Neural cell (in vitro differentiated cells): ENCODE results near the gene USP3. TPM values are rescaled to one million over a fixed set of nuclear protein-coding genes. Genes with fewer than 3 reads are reported as not detected.

ENCODE experiments used
- H2AFZ ChIP-seq: fragments of 200-600, 300-800 bp; sonication (generic), shearing (Covaris generic); 2 replicates; pipeline ENCODE4 v1.6.0; 2014; ENCODE audit warnings: low read depth, mild to moderate bottlenecking, antibody characterized with exemption, low read length, moderate library complexity
- H3F3A ChIP-seq: fragments of 200-600 bp; shearing (Covaris generic); 2 replicates; pipeline ENCODE4 v1.6.1; 2016; ENCODE audit warnings: mild to moderate bottlenecking, moderate library complexity, mixed read lengths, antibody characterized with exemption, low read length; ENCODE audit not compliant: insufficient read depth, poor library complexity, severe bottlenecking
- H3K27ac ChIP-seq: fragments of 200-600, 300-800 bp; sonication (generic), shearing (Covaris generic); 2 replicates; pipeline ENCODE4 v1.5.1; 2014; ENCODE audit warnings: mild to moderate bottlenecking, low read length, moderate library complexity
- H3K27me3 ChIP-seq: fragments of 300-800, 200-600 bp; sonication (generic), shearing (Covaris generic); 2 replicates; pipeline ENCODE4 v1.6.0; 2014; ENCODE audit warnings: mild to moderate bottlenecking, low read depth, low read length, moderate library complexity; ENCODE audit not compliant: insufficient read depth
- H3K36me3 ChIP-seq: fragments of 300-800, 200-600 bp; sonication (generic), shearing (Covaris generic); 2 replicates; pipeline ENCODE4 v1.5.1; 2014; ENCODE audit warnings: mild to moderate bottlenecking, antibody characterized with exemption, low read length, moderate library complexity; ENCODE audit not compliant: insufficient read depth
- H3K4me2 ChIP-seq: fragments of 300-800, 200-600 bp; sonication (generic), shearing (Covaris generic); 2 replicates; pipeline ENCODE4 v1.6.0; 2014; ENCODE audit warnings: mild to moderate bottlenecking, low read length
- H3K4me3 ChIP-seq: fragments of 300-800, 200-600 bp; sonication (generic), shearing (Covaris generic); 2 replicates; pipeline ENCODE4 v1.5.1; 2014; ENCODE audit warnings: mild to moderate bottlenecking, low read length, moderate library complexity
- H3K79me2 ChIP-seq: fragments of 200-600 bp; shearing (Covaris generic); replicated peaks from 2 replicates; pipeline ENCODE4 v1.6.0; 2014; ENCODE audit warnings: mild to moderate bottlenecking, low read length, moderate library complexity; ENCODE audit not compliant: insufficient read depth
- H3K9ac ChIP-seq: fragments of 300-800, 200-600 bp; sonication (generic), shearing (Covaris generic); 2 replicates; pipeline ENCODE4 v1.6.1; 2016; ENCODE audit warnings: mild to moderate bottlenecking, low read length, mixed read lengths
- H3K9me2 ChIP-seq: fragments of 200-600 bp; shearing (Covaris generic); 2 replicates; pipeline ENCODE4 v1.6.1; 2016; ENCODE audit warnings: mild to moderate bottlenecking, low read length, mixed read lengths; ENCODE audit not compliant: insufficient read depth
- H3K9me3 ChIP-seq: fragments of 200-600, 300-800 bp; sonication (generic), shearing (Covaris generic); 2 replicates; pipeline ENCODE4 v1.6.1; 2016; ENCODE audit warnings: mild to moderate bottlenecking, mixed run types, low read length, moderate library complexity, mixed read lengths
- H4K20me1 ChIP-seq: fragments of 200-600 bp; shearing (Covaris generic); 2 replicates; pipeline ENCODE4 v1.6.1; 2016; ENCODE audit warnings: mild to moderate bottlenecking, mixed run types; ENCODE audit not compliant: insufficient read depth
- CTCF ChIP-seq: fragments of 450-650 bp; IDR thresholded peaks from 2 replicates; pipeline ENCODE4 v1.5.1; 2014; ENCODE audit warnings: antibody characterized with exemption, mild to moderate bottlenecking, moderate library complexity; ENCODE audit not compliant: poor library complexity, severe bottlenecking
- EP300 ChIP-seq: fragments of 450-650 bp; conservative IDR thresholded peaks from 2 replicates; pipeline ENCODE4 v1.6.1; 2014; ENCODE audit warnings: antibody characterized with exemption, mild to moderate bottlenecking, moderate library complexity; ENCODE audit not compliant: poor library complexity, severe bottlenecking
- EZH2 ChIP-seq: fragments of 200-600, 300-800 bp; shearing (Covaris generic), sonication (generic); IDR thresholded peaks from 2 replicates; pipeline ENCODE4 v1.6.1; 2014; ENCODE audit warnings: antibody characterized with exemption, low read length, borderline replicate concordance, mild to moderate bottlenecking; ENCODE audit not compliant: insufficient read depth, poor library complexity, severe bottlenecking
- MXI1 ChIP-seq: fragments of 450-650 bp; conservative IDR thresholded peaks from 2 replicates; pipeline ENCODE4 v1.6.1; 2014; ENCODE audit warnings: antibody characterized with exemption, mild to moderate bottlenecking; ENCODE audit not compliant: poor library complexity, severe bottlenecking
- POLR2AphosphoS5 ChIP-seq: IDR thresholded peaks from 2 replicates; pipeline ENCODE4 v1.6.1; 2012
- RAD21 ChIP-seq: fragments of 450-650 bp; conservative IDR thresholded peaks from 2 replicates; pipeline ENCODE4 v1.6.1; 2014; ENCODE audit warnings: antibody characterized with exemption, mild to moderate bottlenecking, moderate library complexity
- REST ChIP-seq: IDR thresholded peaks from 2 replicates; pipeline ENCODE4 v1.6.1; 2012; ENCODE audit warnings: borderline replicate concordance
- SMC3 ChIP-seq: fragments of 450-650 bp; conservative IDR thresholded peaks from 2 replicates; pipeline ENCODE4 v1.6.1; 2014; ENCODE audit warnings: antibody characterized with exemption, mild to moderate bottlenecking, moderate library complexity; ENCODE audit not compliant: poor library complexity
- TAF1 ChIP-seq: IDR thresholded peaks from 2 replicates; pipeline ENCODE4 v1.6.1; 2012; ENCODE audit warnings: low read depth
- polyA plus RNA-seq: library from polyadenylated mRNA; depleted of rRNA; stranded (reverse); fragments of >200 nt; gene quantifications from 2 replicates; pipeline ENCODE4 v1.2.3, GENCODE V29; 2014

USP3 gene
- polyA plus RNA-seq, 1 donor from 2014 or later = 68.0 TPM

DNA sequence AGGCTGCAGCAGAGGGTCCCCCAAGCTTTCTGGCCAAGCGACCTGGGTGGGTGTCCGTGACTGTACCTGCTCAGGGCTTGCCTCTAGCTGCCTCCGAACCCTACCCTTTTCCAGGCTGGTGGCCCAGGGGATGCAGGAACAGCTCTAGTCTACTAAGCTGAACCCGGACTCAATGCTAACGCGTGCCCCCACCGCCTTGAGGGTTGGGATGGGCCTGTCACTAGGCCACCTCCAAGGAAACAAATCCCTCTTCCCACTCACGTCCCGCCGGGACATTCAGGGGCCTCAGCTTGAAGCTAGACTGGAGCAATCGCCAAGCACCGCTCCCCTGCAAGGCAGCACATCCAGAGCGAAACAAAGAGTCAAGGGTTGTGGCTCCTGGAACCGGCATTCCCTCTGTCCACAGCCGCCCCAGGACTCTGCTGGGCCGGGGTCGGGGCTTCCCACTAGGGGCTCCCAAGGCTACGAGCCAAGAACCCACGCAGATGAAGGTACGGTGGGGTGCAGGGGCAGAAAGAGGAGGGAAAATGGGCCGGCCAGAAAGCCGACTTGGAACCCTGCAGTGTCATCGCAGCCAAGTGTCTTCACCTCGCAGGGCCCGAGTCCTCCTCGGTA is 95.7 kb downstream of the USP3 start:
- H3K9ac ChIP-seq = peak overlapping the region; percentile 64
- no peaks in the 10 kb centered on the region for H3K36me3 ChIP-seq
- no peaks in the 10 kb centered on the region for H3K9me3 ChIP-seq
- H3K4me3 ChIP-seq = peak overlapping the region; percentile 70
- H4K20me1 ChIP-seq = no peaks in the 10 kb centered on the region
- no peaks in the 10 kb centered on the region for H3K9me2 ChIP-seq
- H2AFZ ChIP-seq = peak overlapping the region; percentile 21
- peak overlapping the region; percentile 45 for H3K27ac ChIP-seq
- peak overlapping the region; percentile 55 for H3K4me2 ChIP-seq
- H3F3A ChIP-seq = no peaks in the 10 kb centered on the region
- TF ChIP-seq TAF1 (no peak), CTCF (no peak), REST (no peak), POLR2AphosphoS5 (no peak), RAD21 (no peak), SMC3 (no peak), EZH2 (no peak), MXI1 (no peak), EP300 (no peak)
- no peaks in the 10 kb centered on the region for H3K79me2 ChIP-seq
- H3K27me3 ChIP-seq = no peaks in the 10 kb centered on the region

- Histone ChIP-seq H3K79me2 (no peaks in the 10 kb centered on the region), H3F3A (no peaks in the 10 kb centered on the region), H3K4me2 (peak overlapping the region; percentile 55), H3K9me2 (no peaks in the 10 kb centered on the region), H2AFZ (peak overlapping the region; percentile 21), H3K27ac (peak overlapping the region; percentile 45), H3K27me3 (no peaks in the 10 kb centered on the region), H3K4me3 (peak overlapping the region; percentile 88), H3K36me3 (no peaks in the 10 kb centered on the region), H3K9ac (peak overlapping the region; percentile 66), H4K20me1 (no peaks in the 10 kb centered on the region), H3K9me3 (no peaks in the 10 kb centered on the region)
- TF ChIP-seq RAD21 (peak; percentile 23), CTCF (peak; percentile 35), REST (no peak), EZH2 (no peak), MXI1 (peak; percentile 94), TAF1 (no peak), POLR2AphosphoS5 (peak; percentile 82), EP300 (no peak), SMC3 (peak; percentile 30)
Measured at GRCh38 chr15:63600616-63601025, 96.2 kb downstream of the USP3 start.
